GM18867 (cell line): ENCODE results near the gene SLC9A8.
"Not testable (repeated sequence)": the region's sequence is repeated elsewhere in the genome, so short reads cannot be mapped to it uniquely, and the experiment has no call there.

Experiments
- ATAC-seq: cut with Tn5 transposase; IDR thresholded peaks from one replicate; pipeline ENCODE4 v1.9.1; 2021; ENCODE audit warnings: mild to moderate bottlenecking, moderate library complexity; ENCODE audit not compliant: unreplicated experiment

SLC9A8 gene

DNA sequence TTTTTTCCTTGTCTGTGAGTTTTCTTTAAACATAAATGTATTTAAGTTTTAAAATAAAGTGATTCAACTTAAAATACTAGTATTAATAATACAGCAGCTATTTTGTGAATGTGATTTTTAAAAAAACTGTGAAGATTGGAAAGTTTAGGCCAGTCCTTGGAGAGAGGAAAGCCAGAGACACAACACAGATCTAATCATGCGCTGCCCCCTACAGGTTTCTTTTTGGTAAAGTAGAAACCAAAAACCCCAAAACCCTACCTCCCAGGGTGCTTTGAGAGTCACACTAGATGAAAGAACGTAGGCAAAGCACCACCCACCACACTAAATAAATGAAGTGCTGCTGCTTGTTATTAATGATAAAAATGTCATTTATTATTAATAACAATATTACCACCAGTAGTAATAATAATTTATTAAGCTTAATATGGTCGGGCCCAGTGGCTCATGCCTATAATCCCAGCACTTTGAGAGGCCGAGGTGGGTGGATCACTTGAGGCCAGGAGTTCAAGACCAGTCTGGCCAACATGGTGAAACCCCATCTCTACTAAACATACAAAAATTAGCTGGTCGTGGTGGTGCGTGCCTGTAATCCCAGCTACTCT is 33.7 kb downstream of the SLC9A8 start:
- no peak for ATAC-seq

DNA sequence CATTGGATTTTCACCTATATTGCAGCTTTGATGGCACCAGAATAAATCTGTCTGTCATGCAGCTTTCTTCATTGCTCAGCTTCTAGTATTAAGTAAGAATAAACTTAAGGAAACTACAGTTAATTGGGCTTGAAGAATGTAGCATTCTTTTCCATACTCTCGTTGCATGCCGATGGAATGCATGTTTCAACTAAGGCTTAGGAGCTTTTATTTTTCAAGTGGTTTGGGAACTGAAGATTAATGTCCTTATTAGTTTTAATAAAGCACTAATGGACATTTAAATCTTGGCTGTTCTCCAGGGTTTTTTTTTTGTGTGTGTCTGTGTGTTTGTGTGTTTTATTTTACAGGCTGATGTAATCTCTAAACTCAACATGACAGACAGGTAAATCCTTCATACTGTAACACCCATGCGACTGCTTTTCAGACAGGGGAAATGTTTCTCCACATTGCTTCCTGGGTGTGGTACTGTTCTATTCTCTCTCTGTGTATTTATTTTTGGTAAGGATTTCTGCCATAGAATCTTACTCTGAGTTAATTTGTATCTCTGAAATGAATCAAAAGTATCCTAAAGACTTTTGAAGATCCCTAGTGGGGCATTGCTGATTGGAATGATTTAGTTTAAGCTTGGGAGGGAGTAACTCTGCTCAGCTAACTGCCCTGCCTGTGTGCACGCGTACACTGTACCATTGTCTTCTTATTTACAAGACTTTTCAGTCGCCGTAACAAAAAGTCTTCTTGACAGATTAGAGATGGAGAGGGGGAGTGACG is 38.0 kb downstream of the SLC9A8 start:
- ATAC-seq: no peak

DNA sequence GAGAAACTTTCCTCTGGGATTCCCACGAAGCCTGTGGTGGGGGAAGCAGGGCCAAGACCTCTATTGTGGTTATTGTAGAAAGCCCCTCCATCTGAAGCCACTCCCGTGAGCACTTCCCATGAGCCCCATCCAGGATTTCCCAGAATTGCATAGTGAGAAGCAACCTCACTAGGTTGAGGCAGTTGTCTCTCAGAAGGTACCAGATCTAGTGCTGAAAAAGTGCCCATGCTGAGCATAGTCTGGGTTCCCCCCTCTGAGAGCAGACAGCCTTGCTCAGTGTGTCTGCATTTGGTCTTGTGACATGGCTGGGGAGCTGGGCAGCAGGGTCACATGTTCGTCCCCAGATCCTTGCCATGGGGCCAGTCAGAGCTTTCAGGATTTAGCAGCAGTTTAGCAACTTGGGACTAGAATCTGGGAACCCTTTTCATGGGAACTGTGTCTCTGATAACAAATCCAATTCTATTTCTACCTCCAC is 38.6 kb downstream of the SLC9A8 start:
- no peak for ATAC-seq

GRCh38 chr20:49851991-49852390 is 39.4 kb downstream of the SLC9A8 start:
- ATAC-seq: no peak

GRCh38 chr20:49852522-49853080 is 40.0 kb downstream of the SLC9A8 start:
- ATAC-seq: no peak

- ATAC-seq: no peak
Observed at GRCh38 chr20:49853640-49854039, 41.0 kb downstream of the SLC9A8 start.

DNA sequence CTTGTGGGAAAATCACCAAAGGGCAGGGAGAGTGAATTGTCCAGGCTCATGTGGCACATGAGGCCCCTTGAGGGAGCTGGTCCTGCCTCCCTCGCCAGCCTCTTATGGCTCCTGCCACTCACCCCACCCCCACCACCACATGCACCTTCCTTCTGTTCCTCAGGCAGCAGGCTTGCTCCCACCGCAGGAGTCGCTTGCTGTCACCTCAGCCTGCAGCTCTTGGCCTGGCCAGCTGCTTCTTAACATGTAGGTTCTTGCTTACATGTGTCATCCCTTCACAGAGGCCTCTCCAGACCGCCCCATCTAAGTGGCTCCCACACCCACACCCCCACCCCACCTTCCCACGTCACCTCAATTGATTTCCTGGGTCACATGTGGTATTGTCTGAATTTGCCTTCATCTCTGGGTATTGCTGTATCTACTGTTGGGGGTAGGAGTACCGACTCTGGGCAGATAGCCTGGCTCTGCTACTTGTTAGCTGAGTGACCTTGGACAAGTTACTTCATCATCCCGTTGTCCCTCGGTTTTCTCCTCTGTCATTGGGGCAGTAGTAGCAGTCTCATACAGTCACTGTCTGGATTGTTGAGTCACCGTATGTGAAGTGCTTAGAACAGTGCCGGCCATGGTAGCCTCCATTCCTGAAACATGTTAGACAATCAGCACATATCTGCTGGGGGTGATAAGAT is 41.7 kb downstream of the SLC9A8 start:
- no peak for ATAC-seq

- no peak for ATAC-seq
Observed at GRCh38 chr20:49856904-49857303, 44.3 kb downstream of the SLC9A8 start.

GRCh38 chr20:49858076-49858585 is 45.5 kb downstream of the SLC9A8 start:
- ATAC-seq: no peak

- no peak for ATAC-seq
Observed at GRCh38 chr20:49859011-49859410, 46.4 kb downstream of the SLC9A8 start.

DNA sequence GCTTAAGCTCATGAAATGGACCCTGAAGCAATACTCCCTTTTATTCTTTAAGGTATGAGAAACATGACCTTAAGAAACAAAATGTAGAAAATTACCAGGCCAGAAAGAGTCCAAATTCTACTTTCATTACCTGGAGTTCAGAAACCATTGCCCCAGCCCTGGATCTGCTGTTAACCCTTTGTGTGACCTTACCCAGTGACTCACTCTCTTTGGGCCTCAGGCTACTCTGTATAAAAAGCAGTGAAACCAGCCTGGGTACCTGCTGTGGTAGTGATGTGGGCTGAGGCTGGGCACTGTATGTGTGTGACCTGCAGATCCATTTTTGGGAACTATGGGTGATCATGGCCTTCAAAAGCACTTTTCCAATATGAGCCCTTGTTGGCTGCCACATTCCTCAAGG is 47.2 kb downstream of the SLC9A8 start:
- ATAC-seq: no peak

DNA sequence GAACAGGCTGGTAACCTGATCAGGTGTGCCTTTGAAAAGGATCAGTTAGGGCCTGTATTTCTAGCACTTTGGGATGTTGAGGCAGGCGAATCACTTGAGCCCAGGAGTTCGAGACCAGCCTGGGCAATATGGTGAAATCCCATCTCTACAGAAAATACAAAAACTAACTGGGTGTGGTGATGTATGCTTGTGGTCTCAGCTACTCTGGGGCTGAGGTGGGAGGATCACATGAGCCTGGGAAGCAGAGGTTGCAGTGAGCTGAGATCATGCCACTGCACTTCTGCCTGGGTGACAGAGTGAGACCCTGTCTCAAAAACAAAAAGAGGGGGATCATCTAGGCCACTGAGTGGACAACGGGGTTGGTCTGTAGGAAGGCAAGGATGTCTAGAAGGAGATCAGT is 48.6 kb downstream of the SLC9A8 start:
- ATAC-seq: not testable (repeated sequence)

DNA sequence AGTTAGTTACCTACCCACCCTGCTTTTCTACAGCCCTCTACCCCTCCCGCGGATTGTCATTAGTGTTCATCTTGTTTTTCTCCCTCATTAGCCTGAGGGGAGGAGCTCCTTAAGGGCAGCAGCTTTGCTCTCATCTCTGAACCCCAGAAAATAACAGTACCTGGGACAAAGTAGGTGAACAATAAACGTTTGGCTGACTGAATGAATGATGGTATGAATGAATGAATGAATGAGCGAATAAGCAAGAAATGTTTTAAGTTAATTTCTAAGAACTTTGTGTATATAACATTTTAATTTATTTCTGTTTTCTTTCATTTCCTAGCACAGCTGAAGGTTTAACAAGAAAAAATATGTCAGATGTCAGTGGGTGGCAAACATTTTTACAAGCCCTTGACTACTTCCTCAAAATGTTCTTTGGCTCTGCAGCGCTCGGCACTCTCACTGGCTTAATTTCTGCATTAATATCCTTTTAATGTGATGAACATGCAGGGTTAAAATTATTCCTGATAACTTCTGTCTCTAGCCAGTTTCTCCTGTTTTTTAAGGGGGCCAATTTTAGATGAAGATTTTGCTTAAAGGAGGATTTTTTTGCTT is 50.1 kb downstream of the SLC9A8 start:
- ATAC-seq: no peak

DNA sequence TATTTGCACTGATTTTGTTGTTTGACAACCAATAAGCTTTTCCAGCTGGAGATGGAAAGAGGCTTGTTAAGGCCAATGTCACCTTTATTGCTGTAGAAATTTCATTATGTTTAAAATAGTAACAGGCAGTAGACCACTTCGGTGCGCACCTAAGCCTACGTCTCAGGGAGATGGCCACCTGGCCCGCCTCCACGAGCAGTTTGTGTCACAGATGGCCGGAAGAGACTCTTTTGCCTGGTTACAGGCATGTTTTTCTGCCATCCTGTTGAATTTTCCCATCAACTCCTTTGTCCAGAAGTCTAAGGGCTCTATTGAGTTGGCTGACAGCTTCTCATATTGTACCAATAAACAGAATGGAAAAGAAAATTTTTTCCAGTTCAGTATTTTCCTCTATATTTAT is 51.0 kb downstream of the SLC9A8 start:
- no peak for ATAC-seq

GRCh38 chr20:49865559-49865958 is 52.9 kb downstream of the SLC9A8 start:
- ATAC-seq: no peak

DNA sequence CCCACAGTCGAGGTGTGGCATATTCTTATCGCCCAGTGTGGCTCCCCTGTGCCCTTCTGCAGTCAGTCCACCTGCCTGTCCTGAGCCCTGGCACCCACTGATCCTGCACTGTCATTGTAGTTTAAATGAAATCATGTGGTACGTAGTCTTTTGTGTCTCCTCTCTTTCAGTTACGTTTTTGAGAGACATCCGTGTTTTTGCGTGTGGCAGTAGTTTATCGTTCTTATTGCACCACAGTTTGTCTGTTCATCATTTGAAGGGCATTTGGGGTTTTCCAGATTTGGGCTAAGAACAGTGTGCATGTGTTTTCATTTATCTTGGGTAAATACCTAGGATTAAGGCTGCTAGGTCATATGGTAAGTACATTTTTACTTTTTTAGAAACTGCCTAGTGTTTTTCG is 53.4 kb downstream of the SLC9A8 start:
- ATAC-seq: no peak

DNA sequence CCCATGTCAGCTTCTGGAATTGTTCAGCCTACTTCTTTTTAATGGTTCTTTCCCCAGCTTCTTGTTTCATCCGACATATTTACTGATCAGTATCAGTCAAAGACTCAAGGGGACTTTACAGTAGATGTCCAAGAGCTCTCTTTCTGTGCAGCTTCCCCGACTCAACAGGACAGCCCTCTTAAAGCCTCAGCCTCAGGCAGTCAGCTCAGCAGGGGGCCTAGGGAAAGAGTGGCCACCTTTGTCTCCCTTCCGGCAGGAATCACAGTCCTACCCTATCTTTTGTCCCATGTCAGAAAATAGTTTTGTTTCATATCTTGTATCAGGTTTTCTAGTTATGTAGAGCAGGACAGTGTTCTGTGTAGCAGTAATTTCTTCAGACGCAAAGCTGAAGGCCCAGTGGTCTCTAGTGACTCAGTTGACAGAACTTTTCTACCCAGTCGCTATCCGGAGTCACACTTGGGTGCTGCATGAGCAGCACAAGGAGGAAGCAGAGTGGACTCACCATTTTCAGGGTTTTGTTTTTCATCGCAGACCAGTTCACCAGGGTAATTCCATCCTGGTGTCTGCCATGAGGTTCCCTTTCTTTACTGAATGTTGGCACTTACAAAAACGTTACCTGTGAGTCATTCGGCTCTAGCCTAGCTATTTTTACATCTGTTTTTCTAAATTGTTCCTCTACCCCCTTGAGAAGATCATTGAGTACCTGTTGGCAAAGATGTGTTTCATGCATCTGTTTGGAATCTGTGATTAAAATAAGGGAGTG is 55.0 kb downstream of the SLC9A8 start:
- ATAC-seq: no peak

- no peak for ATAC-seq
Observed at GRCh38 chr20:49868538-49868937, 55.9 kb downstream of the SLC9A8 start.

DNA sequence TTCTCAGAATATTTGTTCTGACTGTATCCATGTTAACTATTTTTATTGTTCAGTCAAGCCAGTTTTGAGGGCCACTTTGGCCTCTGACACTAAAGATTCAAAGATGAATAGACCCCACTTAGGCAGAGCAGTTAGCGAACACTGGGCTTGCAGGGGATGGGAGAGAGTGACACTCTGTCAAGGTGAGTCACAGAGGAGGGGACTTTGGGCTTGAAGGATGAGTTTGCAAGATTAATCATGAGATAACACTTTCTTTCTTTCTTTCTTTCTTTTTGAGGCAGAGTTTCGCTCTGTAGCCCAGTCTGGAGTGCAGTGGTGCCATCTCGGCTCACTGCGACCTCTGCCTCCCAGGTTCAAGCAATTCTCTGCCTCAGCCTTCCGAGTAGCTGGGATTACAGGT is 56.3 kb downstream of the SLC9A8 start:
- no peak for ATAC-seq

DNA sequence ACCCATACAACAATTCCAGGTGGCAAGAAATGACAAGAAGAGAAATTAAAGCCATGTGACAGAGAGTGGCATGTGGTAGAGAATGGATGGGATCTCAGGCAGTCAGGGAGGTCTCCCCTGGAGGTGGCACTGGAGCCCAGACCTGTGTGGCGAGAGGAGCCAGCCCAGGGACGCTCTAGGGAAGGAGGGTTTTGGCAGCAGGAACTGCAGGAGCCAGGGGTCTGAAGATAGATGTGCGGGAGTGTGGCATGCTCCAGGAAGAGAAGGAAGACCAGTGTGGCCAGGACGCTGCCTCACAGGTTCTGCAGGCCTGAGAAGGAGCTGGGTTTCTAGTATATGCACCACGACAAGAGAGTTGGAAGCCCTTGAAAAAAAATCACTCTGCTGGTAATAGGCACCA is 57.6 kb downstream of the SLC9A8 start:
- ATAC-seq: no peak
